Measurements from ENCODE around the gene CEP131.

Gene CEP131

DNA sequence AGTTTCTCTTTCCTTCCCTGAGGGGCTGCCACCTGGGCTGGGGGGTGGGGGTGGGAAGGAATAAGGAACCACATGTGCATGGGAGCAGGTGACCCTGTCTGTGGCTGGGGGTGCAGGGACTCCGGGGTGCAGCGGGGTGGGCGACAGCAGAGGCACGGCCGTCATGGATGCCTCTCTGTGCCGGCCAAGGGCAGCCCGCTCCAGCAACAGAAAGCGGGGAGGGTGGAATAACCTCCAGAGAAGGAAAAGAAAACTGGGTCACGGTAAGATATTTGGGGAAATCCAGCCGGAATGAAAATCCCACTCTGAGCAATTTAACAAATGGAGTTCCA, 20.5 kb upstream of the CEP131 start:
- H3K4me3 ChIP-seq (ENCODE audit: control insufficient read depth, low read depth, low read length) = no peak overlapping the region
- no peak for TF ChIP-seq CTCF (conservative IDR thresholded peaks at IDR 0.05; ENCODE audit: control insufficient read depth, insufficient read depth, low read depth, low read length)
- no peak for DNase-seq (ENCODE audit: low read depth)

DNA sequence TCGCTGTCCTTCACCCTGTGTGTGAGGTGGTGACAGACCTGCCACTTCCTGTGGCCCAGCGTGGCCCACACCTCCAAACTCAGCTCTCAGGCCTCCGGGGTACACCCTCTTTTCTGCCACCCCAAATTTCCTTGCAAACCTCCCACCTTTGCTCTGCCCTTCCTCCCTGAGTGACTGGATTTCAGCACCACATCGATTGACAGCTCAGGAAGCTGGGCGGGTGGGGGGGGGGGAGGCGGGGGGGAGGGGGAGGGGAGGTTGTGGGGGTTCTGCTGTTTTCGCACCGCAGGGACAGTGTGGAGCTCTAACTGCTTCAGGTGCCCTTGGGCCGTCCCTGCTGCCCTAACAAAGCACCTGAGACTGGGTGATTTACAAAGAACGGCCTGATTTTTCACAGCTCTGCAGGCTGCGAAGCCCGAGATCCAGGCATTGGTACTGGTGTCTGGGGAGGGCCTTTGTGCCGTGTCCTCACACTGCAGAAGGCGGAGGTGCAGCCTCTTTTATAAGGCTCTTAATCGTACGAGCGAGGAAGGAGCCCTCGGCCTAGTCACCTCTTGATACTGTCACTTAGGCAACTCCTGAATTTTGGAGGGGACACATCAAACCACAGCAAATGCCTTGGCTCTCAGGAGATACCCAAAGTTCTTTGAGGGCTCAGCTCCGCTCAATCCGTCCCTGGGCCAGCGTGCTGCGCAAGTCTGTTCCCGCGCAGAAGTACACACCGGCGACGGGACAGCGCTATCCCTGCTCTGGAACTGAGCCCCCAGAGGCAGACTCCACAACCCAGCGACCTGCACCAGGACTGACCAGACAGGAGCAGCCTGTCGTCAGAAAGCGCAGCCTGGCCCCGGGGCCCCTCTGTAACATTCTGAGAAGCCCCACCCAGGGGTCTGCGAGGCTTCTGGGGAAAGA, 19.9 kb upstream of the CEP131 start:
- no peak for DNase-seq (ENCODE audit: low read depth)
- no peak for TF ChIP-seq CTCF (conservative IDR thresholded peaks at IDR 0.05; ENCODE audit: control insufficient read depth, insufficient read depth, low read depth, low read length)
- no peak overlapping the region for H3K4me3 ChIP-seq (ENCODE audit: control insufficient read depth, low read depth, low read length)

DNA sequence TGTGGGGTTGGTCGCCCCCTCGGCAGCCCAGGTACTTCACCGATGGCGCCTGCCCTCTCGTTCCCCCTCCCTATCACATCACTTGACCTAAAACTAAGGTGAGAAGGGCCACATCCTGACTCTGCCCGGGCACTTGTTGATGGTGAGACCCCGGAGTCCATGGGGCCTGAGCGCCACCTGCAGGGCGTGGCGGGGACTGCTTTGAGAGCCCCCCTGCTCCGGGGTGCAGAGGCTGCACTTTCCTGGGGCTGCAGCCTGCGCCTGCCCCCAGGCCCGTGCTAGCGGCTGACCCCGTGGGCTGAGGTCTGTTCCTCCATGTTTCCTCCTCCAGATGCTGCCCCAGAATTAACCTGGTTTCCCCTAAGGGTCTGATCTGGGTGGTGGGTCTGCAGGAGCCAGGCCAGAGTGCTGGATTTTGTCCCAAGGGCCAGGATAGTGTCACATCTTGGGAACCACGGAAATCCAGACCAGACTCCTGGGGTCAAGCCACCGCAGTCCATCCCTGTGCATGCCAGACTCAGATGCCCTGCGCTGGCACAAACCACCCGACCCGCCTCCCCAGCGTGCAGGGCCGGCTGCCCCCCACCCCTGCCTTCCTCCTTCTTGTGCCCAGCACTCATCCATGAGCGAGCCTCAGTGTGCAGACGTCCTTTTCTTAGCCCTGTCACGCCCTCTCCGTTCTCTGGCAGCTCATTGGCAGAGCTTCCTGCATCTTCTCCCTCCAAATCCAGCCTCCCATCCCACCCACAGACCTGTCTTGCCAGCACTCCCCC, 19.1 kb upstream of the CEP131 start:
- peak; percentile 41 for DNase-seq (ENCODE audit: low read depth)
- peak; percentile 67 for TF ChIP-seq CTCF (conservative IDR thresholded peaks at IDR 0.05; ENCODE audit: control insufficient read depth, insufficient read depth, low read depth, low read length)
- no peak overlapping the region for H3K4me3 ChIP-seq (ENCODE audit: control insufficient read depth, low read depth, low read length)

DNA sequence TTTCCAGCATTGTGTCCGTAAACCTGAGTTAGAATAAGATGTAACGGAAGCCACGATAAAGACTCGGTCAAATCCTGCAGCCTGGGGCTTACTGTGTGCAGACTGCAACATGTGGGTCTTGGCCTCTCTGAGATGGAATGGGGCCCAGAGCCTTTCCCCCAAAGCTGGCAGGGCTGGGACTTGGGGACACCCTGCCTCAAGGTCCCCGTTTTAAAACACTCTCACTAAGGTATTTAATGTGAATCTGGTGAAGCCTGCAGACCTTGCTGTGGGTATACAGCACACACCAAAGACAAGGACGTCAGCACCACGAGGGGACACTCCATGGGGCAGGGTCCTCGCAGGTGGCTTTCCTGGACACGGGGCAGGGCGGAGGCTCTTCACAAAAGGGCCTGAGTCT, 18.4 kb upstream of the CEP131 start:
- DNase-seq (ENCODE audit: low read depth) = no peak
- TF ChIP-seq CTCF (conservative IDR thresholded peaks at IDR 0.05; ENCODE audit: control insufficient read depth, insufficient read depth, low read depth, low read length) = no peak
- no peak overlapping the region for H3K4me3 ChIP-seq (ENCODE audit: control insufficient read depth, low read depth, low read length)

- no peak overlapping the region for H3K4me3 ChIP-seq (ENCODE audit: control insufficient read depth, low read depth, low read length)
- no peak for DNase-seq (ENCODE audit: low read depth)
- no peak for TF ChIP-seq CTCF (conservative IDR thresholded peaks at IDR 0.05; ENCODE audit: control insufficient read depth, insufficient read depth, low read depth, low read length)
These were observed 18.0 kb upstream of the CEP131 start for GRCh38 chr17:81240761-81241160.

- DNase-seq (ENCODE audit: low read depth) = no peak
- peak overlapping the region; percentile 67 for H3K4me3 ChIP-seq (ENCODE audit: control insufficient read depth, low read depth, low read length)
- TF ChIP-seq CTCF (conservative IDR thresholded peaks at IDR 0.05; ENCODE audit: control insufficient read depth, insufficient read depth, low read depth, low read length) = no peak
These were observed 17.2 kb upstream of the CEP131 start for GRCh38 chr17:81239714-81240555.

Data from fibroblast of mammary gland (primary cell).